ENCODE results near the gene C15orf61. TPM values are rescaled to one million over a fixed set of nuclear protein-coding genes. Genes with fewer than 3 reads are reported as not detected.

The C15orf61 gene
- total RNA-seq, 1 donor from 2014 or later: 4.2 TPM

DNA sequence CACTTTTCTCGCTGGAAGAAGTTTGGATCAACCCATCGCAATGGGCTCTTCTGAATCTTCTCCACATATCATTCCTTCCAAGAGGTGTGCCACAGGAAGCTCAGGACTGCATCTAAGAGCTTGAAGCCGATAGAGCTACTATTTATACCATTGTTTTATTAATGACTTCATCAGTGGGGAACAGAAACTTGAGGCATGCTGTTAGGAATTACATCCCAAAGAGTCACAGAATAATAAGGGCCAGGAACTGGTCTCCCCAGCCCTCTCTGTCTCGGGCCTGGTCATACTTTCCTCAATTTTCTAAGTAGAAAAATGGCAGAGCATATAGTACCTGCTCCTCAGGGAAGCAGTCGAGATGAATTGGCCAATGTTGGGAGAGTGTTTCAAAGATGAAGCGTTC, 16.9 kb upstream of the C15orf61 start:
- H3K27ac Mint-ChIP-seq: no peak overlapping the region
- H3K9me3 Mint-ChIP-seq: no peaks in the 10 kb centered on the region
- H3K27me3 Mint-ChIP-seq: no peaks in the 10 kb centered on the region
- intact Hi-C loops (cut with micrococcal nuclease): no loop called here
- DNase-seq (no peak), ATAC-seq (ENCODE audit: low read depth) (no peak)
- no peaks in the 10 kb centered on the region for H3K36me3 Mint-ChIP-seq (ENCODE audit: low read depth)
- POLR2A ChIA-PET: no interaction called here
- peaks cover 29% of the 10 kb centered on the region for H3K4me1 Mint-ChIP-seq
- CTCF ChIA-PET: interaction anchor here (3.2 kb wide), 1 partner anchor 328 kb away, joined by 9 read pairs; no protein-coding TSS in a partner anchor
- TF ChIP-seq, protein P1, sequence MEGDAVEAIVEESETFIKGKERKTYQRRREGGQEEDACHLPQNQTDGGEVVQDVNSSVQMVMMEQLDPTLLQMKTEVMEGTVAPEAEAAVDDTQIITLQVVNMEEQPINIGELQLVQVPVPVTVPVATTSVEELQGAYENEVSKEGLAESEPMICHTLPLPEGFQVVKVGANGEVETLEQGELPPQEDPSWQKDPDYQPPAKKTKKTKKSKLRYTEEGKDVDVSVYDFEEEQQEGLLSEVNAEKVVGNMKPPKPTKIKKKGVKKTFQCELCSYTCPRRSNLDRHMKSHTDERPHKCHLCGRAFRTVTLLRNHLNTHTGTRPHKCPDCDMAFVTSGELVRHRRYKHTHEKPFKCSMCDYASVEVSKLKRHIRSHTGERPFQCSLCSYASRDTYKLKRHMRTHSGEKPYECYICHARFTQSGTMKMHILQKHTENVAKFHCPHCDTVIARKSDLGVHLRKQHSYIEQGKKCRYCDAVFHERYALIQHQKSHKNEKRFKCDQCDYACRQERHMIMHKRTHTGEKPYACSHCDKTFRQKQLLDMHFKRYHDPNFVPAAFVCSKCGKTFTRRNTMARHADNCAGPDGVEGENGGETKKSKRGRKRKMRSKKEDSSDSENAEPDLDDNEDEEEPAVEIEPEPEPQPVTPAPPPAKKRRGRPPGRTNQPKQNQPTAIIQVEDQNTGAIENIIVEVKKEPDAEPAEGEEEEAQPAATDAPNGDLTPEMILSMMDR (IDR thresholded peaks at IDR 0.05): no peak
- no peak overlapping the region for H3K4me3 Mint-ChIP-seq

DNA sequence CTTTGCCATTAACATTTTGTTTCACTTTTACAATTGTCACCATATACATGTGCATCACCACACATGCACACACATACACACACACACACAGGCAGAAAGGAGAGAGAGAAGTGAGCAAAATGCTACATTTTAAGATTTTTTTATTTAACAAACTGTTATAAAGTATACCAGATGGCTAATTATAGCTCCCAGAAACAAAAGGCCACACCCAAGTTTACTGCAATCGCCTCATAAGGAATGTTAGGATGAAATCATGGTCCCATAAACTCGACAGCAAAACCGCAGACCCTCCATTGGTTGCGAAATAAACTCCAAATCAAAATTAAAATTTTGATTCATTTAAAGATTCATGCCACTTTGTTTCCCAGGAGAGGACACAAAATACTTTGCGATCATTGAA, 16.1 kb upstream of the C15orf61 start:
- Mint-ChIP-seq H3K9me3 (no peaks in the 10 kb centered on the region), H3K4me1 (peaks cover 29% of the 10 kb centered on the region), H3K4me3 (no peak overlapping the region), H3K36me3 (ENCODE audit: low read depth) (no peaks in the 10 kb centered on the region), H3K27me3 (no peaks in the 10 kb centered on the region), H3K27ac (no peak overlapping the region)
- DNase-seq (no peak), ATAC-seq (ENCODE audit: low read depth) (no peak)
- intact Hi-C loops (cut with micrococcal nuclease): no loop called here
- TF ChIP-seq, protein P1 (IDR thresholded peaks at IDR 0.05): no peak
- ChIA-PET CTCF (no interaction called here), POLR2A (no interaction called here)

DNA sequence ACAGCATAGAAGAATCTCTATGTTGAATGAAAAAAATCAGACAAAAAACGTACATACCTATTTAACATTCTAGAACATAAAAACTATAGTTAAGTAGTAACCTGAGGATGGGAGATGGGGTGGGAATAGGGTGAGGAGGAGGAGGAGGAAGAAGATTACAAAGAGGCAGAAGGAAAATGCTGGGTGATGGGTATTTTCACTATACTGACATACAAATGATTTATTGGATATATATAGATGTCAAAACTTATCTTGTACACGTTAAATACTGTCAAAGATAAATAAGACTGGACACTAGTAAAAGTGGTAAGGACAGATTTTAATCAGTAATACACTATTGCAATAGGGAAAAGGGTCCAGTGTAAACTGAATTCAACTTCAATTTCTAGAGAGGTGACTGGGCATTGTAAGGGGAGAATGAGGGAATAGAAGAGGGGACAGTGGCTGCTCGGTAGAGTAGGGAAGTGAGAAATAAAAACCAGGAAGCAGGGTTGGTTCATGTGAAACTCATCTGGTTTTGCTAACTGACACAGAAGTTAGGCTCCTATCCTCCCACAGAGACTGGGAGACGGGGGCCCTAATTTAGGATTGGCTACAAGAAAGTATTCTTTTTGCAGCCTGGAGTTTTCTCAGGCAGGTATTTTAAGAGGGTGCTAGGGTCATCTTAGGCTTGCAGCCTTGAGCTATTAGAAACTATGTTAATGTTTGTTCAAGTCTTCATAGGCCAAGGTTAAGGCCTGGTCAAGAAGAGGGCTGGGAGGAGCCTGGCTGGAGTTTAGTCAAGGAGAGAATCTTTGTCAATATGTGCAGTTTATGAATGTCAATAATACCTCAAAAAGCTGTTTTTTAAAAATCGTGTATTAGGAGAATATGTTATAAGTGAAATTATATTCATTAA, 15.0 kb upstream of the C15orf61 start:
- Mint-ChIP-seq H3K36me3 (ENCODE audit: low read depth) (no peaks in the 10 kb centered on the region), H3K4me3 (no peak overlapping the region), H3K9me3 (no peaks in the 10 kb centered on the region), H3K4me1 (peaks cover 29% of the 10 kb centered on the region), H3K27ac (peak overlapping the region; percentile 60), H3K27me3 (no peaks in the 10 kb centered on the region)
- DNase-seq: no peak
- ChIA-PET CTCF (no interaction called here), POLR2A (interaction anchor here (1.0 kb wide), 1 partner anchor 15 kb away, joined by 3 read pairs; the partner anchor contains the start of gene C15orf61)
- ATAC-seq (ENCODE audit: low read depth): no peak
- intact Hi-C loops (cut with micrococcal nuclease): no loop called here
- TF ChIP-seq, protein P1 (IDR thresholded peaks at IDR 0.05): no peak

DNA sequence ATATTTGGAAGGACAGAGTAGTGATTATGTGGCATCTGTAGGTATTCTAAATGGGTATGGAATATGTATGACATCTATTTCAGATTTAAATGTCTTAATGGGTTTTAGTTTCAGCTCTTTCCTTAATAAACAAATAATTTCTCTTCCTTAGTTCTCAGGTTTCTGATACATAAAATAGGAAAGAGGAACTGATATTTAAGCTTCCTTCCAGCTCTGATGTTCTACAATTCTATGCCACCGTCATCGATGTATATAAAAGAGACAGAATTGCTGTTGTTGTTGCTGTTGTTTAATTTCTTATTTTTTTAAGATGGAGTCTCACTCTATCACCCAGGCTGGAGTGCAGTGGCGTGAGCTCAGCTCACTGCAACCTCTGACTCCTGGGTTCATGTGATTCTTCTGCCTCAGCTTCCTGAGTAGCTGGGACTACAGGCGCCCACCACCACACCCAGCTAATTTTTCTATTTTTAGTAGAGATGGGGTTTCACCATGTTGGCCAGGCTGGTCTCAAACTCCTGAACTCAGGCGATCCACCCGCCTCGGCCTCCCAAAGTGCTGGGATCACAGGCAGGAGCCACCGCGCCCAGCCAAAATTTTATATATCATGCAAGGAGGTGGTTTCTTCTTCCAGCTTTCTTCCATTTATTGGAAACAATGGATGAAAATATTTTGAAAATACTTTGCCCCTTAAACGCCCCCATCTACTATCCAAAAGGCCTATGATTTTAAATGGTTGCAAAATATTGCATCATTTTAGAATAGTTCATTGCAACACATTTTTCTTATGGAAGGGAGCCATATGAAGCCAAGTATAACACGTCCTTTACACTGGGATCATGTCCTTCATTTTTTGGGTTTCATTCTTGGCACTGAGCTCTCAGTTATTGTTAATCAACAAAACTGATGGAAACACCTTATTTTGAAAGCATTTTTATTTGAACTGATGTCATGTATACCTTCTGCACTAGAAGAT, 13.9 kb upstream of the C15orf61 start:
- POLR2A ChIA-PET: interaction anchor here (1.0 kb wide), 1 partner anchor 14 kb away, joined by 3 read pairs; the partner anchor contains the start of gene C15orf61
- no peak for DNase-seq
- Mint-ChIP-seq H3K27ac (no peak overlapping the region), H3K4me3 (no peak overlapping the region), H3K9me3 (no peaks in the 10 kb centered on the region), H3K27me3 (no peaks in the 10 kb centered on the region), H3K36me3 (ENCODE audit: low read depth) (peaks cover 3% of the 10 kb centered on the region), H3K4me1 (peaks cover 22% of the 10 kb centered on the region)
- CTCF ChIA-PET: interaction anchor here (0.8 kb wide), 1 partner anchor 325 kb away, joined by 3 read pairs; no protein-coding TSS in a partner anchor
- ATAC-seq (ENCODE audit: low read depth): no peak
- intact Hi-C loops (cut with micrococcal nuclease): no loop called here
- TF ChIP-seq, protein P1 (IDR thresholded peaks at IDR 0.05): no peak
